GM20431 (cell line): ENCODE results near the gene GRM4.
"Not testable (repeated sequence)": the region's sequence is repeated elsewhere in the genome, so short reads cannot be mapped to it uniquely, and the experiment has no call there.

ENCODE experiments used
- in situ Hi-C: fragments of 300-500 bp; cut with MseI, MboI; formaldehyde crosslinking; loops from one replicate; pipeline ENCODE4 v1.15.0; 2020; ENCODE audit warnings: low sequenced_read_pairs; ENCODE audit not compliant: unreplicated experiment

The GRM4 gene

DNA sequence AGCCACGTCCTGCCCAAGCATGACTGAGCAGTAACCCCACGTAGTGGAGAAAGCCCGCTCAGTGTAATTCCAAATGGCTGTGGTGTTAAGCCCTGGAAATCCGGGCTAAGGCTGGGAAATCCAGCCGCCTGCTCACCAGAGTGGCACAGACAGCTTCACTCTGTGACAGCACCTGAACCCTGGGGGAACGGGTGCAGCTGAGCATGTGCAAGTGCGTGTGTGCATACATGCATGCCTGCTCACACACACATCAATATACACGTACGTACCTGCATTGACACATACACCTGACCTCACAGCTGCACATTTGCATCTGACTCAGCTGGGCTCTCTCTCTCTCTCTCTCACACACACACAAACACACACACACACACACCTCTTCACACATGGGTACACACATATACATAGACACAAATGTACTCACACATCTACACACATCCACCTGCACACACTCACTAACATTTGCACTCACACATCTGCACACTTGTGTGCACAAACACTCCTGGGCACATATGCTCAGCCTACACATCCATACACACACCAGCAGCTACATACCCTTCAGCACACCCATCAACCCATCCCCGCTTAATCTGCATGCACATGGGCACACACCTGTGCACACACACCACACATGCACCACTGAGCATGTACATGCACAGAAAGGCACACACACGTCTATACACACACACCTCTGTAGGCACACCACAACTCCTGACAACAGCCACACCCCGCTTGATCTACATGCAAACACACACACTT lies 114.1 kb downstream of the GRM4 start:
- in situ Hi-C loops, result no loop called here

DNA sequence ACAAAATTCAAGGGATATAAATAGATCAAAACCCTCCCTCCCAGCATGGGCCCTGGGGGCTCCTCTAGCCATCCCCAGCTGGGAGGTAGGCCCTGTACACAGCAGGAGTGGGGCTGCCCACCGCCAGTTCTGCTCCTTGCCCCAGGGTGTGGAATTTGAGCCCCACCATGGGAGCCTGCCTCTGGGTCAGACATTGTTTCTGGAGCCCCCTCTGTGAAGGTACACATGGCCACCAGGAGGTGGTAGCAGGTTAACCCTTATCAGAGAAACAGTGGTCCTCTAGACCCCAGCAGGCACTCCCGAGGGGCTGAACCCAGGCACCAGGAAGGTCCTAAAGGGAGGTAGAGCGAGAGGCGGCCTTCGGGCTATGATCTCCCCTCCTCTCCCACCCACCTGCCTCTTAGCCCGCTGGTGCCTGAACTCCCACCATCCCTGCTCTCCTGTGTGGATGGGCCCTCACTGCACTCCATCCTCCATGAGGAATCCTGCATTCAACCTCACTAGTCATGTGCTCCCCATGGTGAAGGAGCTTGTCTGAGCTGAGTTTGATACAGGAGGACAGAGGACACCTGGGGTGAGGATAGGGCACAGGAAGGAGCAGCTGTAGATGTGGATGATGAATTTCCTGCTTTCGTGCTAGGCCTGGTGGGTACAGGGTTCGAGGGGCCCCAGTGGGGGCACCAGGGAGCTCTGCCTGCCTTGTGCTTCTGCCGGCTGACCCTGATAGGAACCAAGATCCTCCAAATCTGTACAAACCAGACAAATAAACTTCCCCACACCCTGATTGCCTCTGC lies 114.9 kb downstream of the GRM4 start:
- in situ Hi-C loops, result no loop called here

DNA sequence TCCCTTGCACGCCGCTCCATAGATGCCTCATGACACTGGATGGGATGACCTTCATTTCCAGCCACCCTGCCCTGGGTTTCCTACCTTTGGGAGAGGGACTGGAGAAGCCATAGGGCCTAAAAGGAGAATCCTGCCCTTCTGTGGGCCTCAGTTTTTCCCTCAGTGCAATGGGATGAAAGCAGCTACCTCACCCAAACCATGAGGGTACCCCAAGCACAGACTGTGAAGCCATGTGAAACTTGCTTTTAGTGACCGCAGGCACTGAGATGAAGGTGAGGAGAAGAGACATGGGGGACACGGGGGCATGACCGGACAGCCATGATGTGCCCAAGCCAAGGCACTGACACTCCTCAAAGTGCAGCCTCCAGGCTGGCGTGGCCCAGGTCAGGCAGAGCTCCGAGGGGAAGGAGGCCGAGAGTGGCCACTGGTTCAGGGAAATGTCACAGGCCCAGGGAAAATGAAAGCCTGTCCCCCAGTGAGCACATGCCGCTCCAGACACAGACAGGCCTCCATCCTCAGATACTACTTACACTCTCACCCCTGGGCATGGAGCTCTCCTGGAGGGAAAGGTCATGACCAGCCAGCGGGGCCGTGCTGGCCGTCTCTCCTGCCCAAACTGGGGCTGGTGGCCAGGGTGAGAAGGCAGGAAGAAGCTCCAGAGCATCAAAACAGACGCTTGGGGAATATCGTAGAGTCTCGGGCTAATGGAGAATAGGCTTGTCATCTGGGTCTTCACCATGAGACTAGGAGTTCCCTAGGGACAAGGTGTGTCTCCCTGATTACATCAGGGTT lies 116.2 kb downstream of the GRM4 start:
- in situ Hi-C loops, result no loop called here

DNA sequence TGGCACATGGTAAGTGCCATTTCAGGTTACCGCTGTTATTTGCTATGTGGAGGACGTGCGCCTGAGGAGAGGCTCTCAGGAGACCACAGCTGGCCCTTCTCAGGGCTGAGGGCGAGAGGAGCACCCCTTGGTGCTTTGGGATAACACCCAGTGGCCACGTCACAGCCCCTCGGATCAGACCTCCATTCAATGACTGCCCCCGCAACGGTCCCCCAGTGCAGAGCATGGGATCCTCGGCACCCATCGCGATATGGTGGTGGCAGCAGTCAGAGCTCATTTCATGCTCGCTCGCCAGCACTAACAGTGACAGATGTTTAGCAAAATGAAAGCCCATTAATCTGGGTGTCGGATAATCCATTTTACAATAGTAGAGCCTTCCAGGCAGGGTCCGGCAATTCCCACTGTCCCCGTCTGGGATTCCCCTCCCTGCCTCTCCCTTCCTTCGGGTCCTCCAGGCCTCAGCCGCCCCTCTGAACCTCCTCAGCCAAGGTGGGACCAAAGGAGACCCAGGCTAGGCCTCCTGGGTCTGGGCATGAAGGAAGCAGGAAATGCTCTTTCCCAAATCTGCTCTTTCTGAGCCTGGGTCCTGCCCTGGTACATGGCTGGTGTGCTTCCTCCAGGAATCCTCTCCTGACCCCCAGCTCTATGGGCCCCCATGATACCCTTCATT lies 117.1 kb downstream of the GRM4 start:
- in situ Hi-C loops, result no loop called here

DNA sequence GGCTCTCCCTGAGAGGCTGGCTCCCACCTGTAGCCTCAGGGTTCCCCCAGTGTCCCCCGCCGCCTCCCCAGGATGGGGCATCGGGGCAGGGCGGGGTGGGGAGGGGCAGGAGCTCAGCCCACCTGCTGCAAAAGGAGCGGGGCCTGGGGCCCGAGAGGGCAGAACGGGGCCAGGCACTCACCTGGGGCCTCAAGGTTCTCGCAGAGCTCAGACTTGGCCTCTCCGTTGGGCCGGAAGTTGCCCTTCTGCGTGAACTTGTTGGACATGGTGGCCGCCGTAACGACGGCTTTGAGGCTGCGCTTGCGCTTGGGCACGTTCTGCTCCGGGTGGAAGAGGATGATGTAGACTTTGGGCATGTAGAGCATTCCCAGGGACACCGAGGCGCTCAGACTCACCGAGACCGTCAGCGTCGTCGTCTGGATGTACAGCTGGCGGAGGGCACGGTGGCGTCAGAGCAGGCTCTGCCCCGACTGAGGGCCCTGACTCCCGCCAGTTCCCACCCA lies 117.9 kb downstream of the GRM4 start:
- in situ Hi-C loops, result no loop called here

DNA sequence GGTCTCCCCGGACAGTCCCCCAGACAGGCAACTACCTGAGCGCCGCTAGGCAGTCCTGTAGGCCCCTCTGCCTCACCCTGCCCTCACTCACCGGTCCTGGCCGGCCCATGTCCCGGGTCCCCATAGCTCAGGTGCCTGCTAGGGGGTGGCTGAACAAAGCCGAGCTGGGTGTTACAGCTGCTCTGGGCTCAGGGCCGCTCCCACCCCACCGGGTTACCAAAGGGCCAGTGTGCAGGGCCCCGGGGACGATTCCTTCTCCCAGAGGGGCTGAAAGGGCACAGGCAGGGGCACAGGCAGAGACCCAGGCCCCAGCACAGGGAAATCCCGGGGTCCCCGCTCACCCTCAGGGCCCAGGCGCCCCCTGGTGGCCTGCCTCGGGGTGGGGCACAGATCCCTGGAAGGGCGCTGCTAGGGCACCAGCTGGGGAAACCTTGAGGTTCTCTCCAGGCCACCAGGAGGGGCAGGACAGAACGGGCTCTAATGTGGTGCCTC lies 118.4 kb downstream of the GRM4 start:
- in situ Hi-C loops, result no loop called here

DNA sequence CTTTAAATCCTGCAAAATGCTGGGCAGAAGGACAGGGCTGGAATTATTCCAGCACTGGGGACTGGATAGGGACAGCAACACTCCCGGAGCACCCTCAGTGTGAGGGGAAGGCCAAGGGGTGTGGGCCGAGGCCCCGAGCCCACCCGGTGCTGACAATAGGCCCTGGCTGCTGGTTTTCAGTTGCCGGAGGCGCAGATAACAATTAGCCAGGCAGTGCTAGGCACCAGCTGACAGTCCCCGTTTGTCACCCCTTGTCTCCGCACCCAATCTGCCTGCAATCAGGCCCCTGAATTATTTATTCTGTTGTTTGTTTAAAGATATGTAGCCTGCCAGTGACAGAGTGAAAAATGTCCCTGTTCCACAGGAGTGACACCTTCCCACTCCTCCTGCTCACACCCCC lies 120.0 kb downstream of the GRM4 start:
- in situ Hi-C loops, result no loop called here

DNA sequence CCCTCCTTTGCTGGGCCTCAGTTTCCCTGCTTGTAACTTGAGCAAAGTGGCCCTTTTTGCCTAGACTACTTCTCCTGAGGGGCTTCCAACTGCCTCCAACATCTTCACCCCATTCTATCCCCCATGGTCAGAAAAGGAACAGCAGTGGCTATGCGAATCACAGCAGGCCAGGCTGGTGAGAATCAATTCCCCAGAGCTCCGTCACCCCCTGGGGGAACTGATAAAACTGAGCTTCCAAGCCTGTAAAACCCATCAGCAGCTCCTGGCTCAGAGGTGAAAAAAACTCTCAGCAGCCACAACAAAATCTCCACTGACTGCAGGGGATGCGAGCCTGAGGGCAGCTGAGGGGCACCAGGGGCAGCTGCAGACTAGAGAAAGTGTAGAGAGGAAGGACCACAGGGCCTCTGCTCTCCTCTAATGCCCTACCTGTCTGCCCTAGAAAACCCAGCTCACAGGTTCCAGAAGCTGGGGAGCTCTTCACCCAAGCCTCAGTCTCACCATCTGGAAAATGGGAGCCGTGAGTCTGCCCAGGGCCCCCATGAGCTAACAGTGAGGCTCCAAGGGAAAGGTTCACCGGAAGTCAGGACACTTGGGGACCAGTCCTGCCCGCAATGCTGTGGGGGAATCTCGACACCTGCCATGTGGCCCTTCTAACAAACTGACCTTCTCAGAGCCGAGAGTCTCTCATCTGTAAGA lies 120.6 kb downstream of the GRM4 start:
- in situ Hi-C loops, result no loop called here

DNA sequence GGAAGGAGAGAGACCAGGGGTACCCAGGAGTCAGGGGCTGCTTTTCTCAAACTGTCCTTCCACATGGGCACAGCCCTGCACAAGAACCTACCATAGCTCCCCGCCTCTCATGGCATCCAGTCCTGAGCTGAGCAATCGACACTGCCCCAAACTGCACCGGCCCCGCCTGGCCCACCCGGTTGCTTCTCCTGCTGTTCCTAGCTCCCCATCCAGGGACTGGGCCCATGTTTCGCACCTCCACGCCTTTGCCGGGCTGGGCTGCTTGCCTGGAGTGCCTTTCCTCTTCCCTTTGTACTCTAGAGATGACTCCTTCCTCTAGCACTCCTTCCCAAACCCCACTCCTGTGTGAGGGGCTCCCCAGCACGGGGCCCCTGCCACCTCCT lies 123.0 kb downstream of the GRM4 start:
- in situ Hi-C loops, result no loop called here

DNA sequence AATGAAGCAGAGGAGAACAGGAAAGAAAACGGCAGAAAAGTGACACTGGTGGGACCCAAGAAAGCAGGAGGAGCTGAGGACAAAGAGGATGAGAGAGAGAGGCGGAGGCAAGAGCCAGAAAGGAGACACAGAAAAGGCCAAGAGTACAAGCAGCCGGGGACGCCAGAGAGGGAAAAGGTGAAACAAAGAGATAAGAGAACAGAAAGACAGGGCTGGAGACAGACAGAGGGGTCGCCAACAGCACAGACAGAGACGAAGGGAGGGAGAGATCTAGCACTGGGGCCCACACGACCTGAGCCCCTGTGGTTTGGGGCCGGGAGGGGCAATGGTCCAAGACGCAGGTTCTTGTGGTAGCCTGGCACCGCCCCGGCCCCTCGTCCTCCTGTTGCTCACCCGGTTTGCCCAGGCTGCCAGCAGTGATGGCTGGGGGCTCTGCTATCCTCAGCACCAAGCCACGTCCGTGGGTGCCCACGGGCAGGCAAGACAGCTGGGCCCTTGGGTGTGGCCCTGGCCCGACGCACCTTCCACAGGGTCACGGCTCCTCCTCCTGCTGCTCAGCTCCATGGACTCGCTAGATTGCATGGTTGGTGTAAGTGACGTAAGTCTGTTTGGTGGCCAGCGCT lies 123.5 kb downstream of the GRM4 start:
- in situ Hi-C loops, result no loop called here

DNA sequence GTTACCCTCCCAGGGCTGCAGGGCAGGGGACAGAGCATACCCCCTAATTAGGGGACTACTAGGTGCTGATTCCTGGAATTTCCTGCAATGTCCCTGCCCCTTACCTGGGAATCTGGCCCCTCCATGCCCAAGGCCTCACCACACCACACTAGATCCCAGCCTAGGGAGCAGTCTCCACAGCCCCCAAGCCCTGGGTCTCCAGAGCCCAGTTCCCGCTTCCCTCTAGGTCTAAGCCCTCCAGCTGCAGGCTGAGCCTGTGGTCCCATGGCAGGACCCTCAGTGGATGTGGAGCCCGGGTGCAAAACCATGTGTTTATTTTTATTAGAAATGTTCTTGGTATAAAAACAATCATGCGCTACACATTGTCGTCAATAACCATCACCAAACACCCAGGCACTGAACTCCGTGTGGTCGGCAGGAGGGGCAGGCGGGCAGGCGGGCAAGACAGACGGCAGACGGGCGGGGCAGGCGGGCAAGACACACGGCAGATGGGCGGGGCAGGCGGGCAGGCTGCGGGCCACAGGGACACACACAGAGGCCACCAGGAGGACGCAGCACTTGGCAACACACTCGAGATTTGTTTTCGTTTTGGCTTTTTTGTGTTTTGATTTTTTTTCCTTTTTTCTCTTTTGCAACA lies 124.2 kb downstream of the GRM4 start:
- in situ Hi-C loops, result no loop called here

DNA sequence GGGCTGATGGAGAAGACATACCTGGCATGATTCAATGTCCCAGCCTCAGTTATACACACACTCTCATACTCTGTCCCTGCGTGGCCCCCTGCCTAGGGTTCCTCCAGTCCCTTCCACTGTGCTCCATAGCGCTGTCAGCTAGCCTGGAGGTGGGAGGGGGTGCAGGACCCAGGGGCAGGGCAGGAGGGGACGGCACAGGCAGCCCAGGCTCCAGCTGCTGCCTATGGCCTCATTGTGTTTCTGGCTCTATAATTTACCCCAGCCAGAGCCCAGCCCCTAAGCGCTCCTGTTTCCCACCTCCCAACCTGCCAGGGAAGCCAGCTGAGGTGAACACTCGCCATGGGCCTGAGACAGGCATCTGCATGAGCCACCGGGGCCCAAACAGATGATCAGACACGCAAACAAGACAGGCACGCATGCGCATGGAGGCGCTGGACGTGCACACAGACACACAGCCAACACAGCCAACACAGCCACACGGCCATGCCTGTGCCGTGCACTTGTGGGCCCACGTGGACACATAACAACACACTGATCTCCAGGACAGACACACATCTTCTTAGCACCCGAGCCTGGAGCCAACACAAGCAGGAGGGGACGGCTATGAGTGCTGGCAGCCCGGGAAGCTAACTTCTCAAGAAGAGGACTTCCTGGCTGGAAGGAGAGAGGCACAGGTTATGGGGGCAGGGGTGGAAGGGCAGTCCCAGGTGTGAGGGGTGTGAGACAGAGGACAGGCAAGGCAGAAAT lies 124.9 kb downstream of the GRM4 start:
- in situ Hi-C loops, result no loop called here

DNA sequence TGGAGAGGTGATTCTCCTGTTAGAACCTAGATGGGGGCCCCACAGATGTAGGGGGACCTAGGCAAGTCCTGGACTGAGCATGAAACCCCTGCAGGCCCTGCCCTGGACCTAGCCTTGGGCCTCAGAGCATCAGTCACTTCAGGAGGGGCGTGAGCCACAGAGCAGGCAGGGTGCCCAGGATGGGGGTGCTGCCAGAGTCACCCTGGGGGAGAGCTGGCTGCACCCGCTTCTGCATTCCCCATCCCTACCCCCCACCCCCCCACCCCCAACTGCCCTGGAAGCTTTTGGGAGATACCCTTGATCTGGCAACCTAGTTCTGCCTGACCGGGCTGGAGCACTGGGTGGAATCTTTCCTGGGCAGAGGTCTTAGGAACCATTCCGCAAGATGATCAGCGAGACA lies 125.6 kb downstream of the GRM4 start:
- in situ Hi-C loops, result no loop called here

DNA sequence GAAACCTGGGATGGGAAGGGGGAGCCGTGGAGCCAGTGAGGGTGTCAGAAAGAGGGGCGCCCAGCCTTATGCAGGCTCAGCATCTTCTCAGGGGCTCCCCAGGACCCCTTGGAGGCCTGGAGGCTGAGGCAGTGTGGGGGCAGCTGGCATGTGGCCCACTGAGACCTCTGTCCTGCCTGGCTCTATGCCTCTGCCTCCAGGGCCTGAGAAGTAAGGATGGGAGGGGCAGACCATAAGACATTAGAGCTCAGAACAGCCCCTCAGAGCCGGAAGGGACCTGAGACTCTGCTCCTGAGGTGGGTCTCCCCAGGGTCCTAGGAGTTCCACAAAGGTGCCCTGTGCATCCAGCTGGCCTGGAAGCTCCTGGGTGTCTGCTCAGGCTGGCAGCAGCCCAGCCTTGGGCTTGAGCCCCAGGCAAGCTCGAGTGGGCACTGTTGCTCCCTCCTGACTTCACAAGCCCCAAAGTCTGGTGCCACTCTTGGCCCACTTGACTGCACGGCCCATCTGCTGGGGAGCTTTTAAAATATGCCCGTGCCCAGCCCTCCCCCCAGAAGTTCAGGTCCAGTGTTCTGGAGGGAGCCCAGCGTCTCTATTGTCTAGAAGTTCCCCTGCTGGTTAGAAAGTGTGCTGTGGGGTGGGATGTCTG lies 126.8 kb downstream of the GRM4 start:
- in situ Hi-C loops, result no loop called here

DNA sequence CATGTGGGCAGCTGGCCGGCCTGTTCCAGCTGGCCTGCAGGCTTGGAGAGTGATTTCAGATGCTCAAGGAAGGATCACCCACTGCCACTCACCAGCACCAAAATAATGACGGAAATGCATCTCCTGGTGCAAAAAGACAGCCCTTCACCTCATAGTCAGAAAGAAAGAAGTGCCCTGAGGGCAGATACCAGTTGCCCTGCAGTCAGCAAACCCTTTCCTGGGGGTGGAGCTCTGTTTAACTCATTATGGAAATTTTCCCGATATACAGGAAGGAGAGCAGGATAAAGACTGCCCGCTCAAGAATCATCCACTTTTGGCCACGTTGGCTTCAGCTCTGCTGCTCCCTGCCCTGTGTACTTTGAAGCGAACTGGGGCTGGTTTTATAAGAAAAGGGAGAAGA lies 127.9 kb downstream of the GRM4 start:
- in situ Hi-C loops, result no loop called here

DNA sequence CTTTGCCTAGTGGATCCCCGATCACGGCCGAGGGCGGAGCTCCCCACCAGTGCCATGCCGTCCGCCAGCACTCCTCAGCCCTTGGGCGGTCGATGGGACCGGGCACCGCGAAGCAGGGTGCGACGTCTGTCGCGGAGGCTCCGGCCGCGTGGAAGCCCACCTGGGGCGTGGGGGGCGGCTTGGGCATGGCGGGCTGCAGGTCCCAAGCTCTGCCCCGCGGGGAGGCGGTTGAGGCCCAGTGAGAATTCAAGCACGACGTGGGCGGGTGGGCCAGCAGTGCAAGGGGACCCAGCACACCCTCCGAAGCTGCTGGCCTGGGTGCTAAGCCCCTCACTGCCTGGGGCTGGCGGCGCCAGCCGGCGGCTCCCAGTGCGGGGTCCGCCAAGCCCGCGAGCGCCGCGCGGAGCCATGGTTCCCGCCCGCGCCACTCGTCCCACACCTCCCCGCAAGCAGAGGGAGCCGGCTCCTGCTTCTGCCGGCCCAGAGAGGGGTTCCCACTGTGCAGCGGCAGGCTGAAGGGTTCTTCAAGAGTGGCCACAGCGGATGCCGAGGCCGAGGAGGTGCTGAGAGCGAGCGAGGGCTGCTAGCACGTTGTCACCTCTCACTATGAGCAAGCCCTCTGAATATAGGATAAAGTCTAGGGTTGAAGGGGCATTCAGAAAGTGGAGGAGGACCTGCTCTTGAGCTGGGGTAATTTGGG lies 128.6 kb downstream of the GRM4 start:
- in situ Hi-C loops, result no loop called here

DNA sequence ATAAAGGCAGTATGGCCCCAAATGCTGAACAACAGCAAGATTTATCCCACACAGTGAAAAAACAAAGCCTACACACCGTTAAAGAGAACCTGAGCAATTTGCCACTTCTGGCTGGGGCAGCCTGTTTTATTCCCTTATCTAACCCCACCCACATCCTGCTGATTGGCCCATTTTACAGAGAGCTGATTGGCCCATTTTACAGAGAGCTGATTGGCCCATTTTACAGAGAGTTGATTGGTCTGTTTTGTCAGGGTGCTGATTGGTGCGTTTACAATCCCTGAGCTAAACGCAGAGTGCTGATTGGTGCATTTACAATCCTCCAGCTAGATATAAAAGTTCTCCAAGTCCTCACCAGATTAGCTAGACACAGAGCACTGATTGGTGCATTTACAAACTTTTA lies 129.3 kb downstream of the GRM4 start:
- in situ Hi-C loops, result not testable (repeated sequence)
